ENCODE measurements around the gene SYNRG.

GRCh38 chr17:37614391-37614790, 5.2 kb upstream of the SYNRG start:
- TF ChIP-seq, protein P1, sequence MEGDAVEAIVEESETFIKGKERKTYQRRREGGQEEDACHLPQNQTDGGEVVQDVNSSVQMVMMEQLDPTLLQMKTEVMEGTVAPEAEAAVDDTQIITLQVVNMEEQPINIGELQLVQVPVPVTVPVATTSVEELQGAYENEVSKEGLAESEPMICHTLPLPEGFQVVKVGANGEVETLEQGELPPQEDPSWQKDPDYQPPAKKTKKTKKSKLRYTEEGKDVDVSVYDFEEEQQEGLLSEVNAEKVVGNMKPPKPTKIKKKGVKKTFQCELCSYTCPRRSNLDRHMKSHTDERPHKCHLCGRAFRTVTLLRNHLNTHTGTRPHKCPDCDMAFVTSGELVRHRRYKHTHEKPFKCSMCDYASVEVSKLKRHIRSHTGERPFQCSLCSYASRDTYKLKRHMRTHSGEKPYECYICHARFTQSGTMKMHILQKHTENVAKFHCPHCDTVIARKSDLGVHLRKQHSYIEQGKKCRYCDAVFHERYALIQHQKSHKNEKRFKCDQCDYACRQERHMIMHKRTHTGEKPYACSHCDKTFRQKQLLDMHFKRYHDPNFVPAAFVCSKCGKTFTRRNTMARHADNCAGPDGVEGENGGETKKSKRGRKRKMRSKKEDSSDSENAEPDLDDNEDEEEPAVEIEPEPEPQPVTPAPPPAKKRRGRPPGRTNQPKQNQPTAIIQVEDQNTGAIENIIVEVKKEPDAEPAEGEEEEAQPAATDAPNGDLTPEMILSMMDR (IDR thresholded peaks at IDR 0.05): no peak
- TF ChIP-seq POLR2A (IDR thresholded peaks at IDR 0.05) (no peak), POLR2AphosphoS5 (IDR thresholded peaks at IDR 0.05) (no peak), EP300 (IDR thresholded peaks at IDR 0.05) (no peak)

Measured in stomach (tissue), 4 donors.